GM19467 (cell line): ENCODE data around the gene CELA2B.
"Not testable (repeated sequence)": the region's sequence is repeated elsewhere in the genome, so short reads cannot be mapped to it uniquely, and the experiment has no call there.

Experiments used
- ATAC-seq: cut with Tn5 transposase; IDR thresholded peaks from one replicate; pipeline ENCODE4 v1.9.1; 2021; ENCODE audit warnings: mild to moderate bottlenecking, moderate library complexity; ENCODE audit not compliant: unreplicated experiment

Gene CELA2B

DNA sequence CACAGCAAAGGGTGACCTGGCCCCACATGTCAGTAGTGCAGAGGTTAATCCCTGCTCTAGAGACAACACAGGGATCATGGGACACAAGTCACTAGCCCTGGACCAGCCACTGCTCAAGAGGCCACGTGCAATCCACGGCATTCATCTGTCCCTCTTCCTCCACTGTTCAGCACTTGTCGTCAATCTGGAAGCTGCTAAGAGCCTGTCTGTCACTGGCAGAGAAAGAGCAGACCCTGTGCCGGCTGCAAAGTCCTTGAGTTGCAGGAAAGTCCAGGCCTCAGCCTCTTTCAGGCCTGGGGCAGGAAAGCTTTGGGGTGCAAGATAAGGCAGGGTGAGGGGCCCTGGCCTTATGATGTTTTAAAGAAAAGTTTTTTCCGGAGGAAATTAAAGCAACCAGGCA lies 16.7 kb downstream of the CELA2B start:
- ATAC-seq = no peak

GRCh38 chr1:15493869-15494390 lies 18.0 kb downstream of the CELA2B start:
- no peak for ATAC-seq

- no peak for ATAC-seq
These were observed 24.6 kb downstream of the CELA2B start for GRCh38 chr1:15500184-15501178.

GRCh38 chr1:15501208-15502032 lies 25.5 kb downstream of the CELA2B start:
- no peak for ATAC-seq

DNA sequence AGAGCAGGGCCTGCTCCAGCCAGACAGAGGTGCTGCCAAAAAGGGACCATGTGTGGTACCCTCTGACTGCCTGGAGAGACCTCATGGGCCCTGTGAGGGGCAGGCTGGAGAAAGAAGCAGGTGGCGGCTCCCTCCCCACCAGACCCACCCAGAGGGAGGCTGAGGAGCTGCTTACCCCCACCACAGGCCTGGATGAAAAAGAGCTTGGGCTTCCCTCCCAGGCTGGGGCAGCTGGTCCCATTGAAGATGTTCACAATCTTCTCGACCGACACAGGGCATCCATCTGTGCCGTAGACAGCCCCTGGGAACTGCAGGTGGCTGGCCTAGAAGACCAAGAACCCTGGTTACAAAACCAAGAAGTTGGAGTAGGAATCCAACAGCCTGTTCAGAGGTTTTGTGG lies 28.5 kb downstream of the CELA2B start:
- no peak for ATAC-seq

GRCh38 chr1:15506831-15507230 lies 30.9 kb downstream of the CELA2B start:
- ATAC-seq = no peak

DNA sequence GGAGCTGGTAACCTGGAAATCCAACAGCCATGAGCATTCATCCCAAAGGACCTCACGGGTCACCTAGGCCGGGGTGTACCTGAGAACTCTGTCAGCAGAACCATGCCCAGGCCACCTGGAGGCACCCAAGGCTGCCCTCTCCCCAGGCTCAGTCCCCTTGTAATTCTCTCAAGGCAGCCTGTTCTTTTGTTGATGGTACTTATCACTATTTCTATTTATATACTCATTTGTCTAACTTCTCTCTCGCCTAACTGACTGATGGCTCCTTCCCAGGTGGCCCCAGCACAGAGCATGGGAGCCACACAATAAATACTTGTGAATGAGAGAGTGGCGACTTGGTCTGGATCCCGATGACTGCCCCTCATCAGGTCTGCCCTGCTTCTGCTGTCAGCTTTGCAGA lies 31.4 kb downstream of the CELA2B start:
- ATAC-seq = no peak

- no peak for ATAC-seq
These were observed 33.0 kb downstream of the CELA2B start for GRCh38 chr1:15508700-15509487.

- no peak for ATAC-seq
These were observed 33.7 kb downstream of the CELA2B start for GRCh38 chr1:15509586-15509985.

DNA sequence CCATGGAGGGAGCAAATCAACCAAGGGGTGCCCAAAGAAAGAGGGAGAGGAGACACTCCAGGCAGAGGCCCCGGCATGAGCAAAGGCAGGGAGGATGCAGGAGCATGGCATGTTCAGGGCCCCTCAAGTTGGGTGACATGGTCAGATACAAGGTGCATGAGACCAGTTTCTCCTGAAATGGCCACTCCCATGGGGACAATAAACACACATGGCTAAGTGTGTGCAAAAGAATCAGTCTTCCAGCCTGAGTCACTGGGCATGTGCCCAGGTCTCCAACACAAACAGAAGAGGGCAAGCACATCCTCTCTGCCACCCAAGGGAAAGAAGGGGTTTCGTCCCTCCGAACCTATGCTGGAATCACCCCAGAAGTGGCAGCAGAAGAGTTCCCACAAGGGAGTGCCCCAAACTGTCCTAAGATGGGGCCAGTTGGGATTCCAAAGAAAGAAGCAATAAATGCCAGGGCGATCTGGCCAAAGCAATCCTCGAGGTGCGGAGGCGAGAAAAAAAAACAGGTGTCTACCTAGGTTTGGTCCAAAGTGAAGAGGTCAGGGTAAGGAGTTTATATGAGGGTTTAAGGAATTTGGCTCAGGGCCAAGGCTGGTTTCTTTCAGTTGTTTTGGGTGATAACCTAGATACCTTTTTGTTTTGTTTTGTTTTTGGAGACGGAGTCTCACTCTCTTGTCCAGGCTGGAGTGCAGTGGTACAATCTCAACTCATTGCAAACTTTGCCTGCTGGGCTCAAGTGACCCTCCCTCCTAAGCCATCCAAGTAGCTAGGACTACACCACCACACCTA lies 34.9 kb downstream of the CELA2B start:
- no peak for ATAC-seq

GRCh38 chr1:15513192-15513591 lies 37.3 kb downstream of the CELA2B start:
- no peak for ATAC-seq

DNA sequence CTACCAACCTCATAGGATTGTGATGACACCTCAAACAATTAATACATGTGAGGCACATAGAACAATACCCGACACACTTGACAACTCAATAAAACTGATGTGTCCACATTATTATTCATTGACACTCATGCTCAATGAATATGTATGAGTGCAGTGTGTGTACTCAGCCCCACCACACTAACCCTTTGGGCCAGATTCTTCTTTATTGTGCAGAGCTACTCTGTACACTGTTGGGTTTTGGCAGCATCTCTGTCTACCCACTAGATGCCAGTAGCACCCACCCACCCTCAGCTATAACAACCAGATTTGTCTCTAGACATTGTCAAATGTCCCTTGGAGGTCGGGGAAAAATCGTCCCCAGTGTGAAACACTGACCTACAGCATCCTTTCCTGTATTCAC lies 38.0 kb downstream of the CELA2B start:
- no peak for ATAC-seq

DNA sequence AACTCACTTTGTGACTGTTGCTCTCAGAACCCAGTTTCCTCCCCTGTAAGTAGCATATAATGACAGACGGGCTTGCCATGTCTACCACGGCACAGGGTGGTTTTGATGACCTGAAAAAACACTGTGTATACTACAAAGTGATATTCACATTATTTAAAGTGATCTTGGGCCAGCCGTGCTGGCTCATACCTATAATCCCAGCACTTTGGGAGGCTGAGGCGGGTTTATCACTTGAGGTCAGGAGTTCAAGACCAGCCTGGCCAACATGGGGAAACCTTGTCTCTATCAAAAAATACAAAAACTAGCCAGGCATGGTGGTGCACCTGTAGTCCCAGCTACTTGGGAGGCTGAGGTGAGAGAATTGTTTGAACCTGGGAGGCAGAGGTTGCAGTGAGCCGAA lies 38.7 kb downstream of the CELA2B start:
- ATAC-seq = not testable (repeated sequence)

DNA sequence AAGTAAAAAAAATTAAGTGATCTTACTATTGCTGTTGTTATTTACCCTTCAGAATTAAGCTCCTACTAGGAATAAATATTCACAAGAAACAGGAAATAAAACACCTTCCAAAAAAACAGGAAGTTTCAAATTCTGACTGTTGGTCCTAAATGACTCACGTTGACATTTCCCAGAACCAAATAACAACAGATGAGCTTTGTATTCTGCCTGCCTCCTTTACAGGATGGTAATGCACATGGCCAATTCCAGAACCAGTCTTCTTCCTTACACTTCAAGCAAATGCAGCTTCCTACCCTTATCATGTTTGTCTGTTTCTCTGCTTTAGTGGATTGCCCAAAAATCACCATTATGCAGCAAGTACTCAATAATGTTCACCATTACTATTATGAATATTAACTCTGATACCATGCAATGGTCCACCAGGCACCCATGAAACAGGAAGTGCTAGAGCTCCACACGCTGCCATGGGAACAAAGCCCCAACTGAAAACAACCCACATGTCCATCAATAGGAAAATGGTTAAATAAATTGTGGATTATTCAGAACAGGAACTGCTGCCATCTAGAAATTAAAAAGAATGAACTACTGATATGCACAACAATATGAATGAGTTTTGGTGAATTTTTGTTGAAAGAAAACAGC lies 39.2 kb downstream of the CELA2B start:
- no peak for ATAC-seq

DNA sequence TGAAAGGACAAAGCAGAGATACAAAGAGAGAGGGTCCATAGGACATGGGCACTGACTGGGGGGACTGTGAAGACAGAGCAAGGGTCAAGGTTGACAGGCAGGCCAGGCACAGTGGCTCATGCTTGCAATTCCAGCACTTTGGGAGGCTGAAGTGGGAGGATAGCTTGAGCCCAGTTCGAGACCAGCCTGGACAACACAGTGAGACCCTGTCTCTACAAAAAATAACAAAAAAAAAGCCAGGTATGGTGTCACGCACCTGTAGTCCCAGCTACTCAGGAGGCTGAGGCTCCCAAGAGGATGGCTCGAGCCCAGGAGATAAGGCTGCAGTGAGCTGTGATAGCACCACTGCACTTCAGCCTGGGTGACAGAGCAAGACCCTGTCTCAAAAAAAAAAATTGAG lies 43.7 kb downstream of the CELA2B start:
- ATAC-seq = no peak

- ATAC-seq = not testable (repeated sequence)
These were observed 45.5 kb downstream of the CELA2B start for GRCh38 chr1:15521206-15521906.

DNA sequence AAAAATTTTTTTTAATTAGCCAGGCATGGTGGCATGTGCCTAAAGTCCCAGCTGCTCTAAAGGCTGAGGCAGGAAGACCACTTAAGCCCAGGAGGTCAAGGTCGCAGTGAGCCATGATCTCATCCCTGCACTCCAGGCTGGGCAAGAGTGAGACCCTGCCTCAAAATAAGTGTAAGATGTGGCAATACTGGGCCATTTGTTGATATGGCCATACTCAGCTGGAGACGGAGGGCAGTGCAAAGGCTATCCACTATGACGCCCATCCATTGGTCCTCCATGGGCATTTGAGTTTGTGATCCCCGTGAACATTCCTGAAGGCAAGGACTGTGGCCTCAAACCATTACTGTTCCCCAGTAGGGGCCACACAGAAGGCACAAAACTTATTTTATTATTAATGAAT lies 46.6 kb downstream of the CELA2B start:
- ATAC-seq = no peak

- no peak for ATAC-seq
These were observed 47.5 kb downstream of the CELA2B start for GRCh38 chr1:15523104-15524020.
